ENCODE results near the gene KAT14.

The KAT14 gene

GRCh38 chr20:18156045-18156444 lies 18.4 kb downstream of the KAT14 start:
- no peak for TF ChIP-seq SIN3A (IDR thresholded peaks at IDR 0.05; ENCODE audit: borderline replicate concordance, insufficient read depth, low read length)
- no peak for TF ChIP-seq TAF1 (IDR thresholded peaks at IDR 0.05; ENCODE audit: borderline replicate concordance, insufficient read depth, low read length)
- TF ChIP-seq POLR2AphosphoS5 (IDR thresholded peaks at IDR 0.05; ENCODE audit: low read depth, low read length): no peak
- TF ChIP-seq, protein P1, sequence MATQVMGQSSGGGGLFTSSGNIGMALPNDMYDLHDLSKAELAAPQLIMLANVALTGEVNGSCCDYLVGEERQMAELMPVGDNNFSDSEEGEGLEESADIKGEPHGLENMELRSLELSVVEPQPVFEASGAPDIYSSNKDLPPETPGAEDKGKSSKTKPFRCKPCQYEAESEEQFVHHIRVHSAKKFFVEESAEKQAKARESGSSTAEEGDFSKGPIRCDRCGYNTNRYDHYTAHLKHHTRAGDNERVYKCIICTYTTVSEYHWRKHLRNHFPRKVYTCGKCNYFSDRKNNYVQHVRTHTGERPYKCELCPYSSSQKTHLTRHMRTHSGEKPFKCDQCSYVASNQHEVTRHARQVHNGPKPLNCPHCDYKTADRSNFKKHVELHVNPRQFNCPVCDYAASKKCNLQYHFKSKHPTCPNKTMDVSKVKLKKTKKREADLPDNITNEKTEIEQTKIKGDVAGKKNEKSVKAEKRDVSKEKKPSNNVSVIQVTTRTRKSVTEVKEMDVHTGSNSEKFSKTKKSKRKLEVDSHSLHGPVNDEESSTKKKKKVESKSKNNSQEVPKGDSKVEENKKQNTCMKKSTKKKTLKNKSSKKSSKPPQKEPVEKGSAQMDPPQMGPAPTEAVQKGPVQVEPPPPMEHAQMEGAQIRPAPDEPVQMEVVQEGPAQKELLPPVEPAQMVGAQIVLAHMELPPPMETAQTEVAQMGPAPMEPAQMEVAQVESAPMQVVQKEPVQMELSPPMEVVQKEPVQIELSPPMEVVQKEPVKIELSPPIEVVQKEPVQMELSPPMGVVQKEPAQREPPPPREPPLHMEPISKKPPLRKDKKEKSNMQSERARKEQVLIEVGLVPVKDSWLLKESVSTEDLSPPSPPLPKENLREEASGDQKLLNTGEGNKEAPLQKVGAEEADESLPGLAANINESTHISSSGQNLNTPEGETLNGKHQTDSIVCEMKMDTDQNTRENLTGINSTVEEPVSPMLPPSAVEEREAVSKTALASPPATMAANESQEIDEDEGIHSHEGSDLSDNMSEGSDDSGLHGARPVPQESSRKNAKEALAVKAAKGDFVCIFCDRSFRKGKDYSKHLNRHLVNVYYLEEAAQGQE (IDR thresholded peaks at IDR 0.05; ENCODE audit: insufficient read depth in 1 of 2, low read depth in 2 of 2, low read length in 2 of 2): no peak
- TF ChIP-seq FOXP2 (optimal IDR thresholded peaks at IDR 0.05; ENCODE audit: borderline replicate concordance, extremely low read depth, extremely low read length, insufficient read depth): no peak

- no peak for TF ChIP-seq SIN3A (IDR thresholded peaks at IDR 0.05; ENCODE audit: borderline replicate concordance, insufficient read depth, low read length)
- no peak for TF ChIP-seq FOXP2 (optimal IDR thresholded peaks at IDR 0.05; ENCODE audit: borderline replicate concordance, extremely low read depth, extremely low read length, insufficient read depth)
- TF ChIP-seq, protein P1 (IDR thresholded peaks at IDR 0.05; ENCODE audit: insufficient read depth in 1 of 2, low read depth in 2 of 2, low read length in 2 of 2): no peak
- no peak for TF ChIP-seq TAF1 (IDR thresholded peaks at IDR 0.05; ENCODE audit: borderline replicate concordance, insufficient read depth, low read length)
- TF ChIP-seq POLR2AphosphoS5 (IDR thresholded peaks at IDR 0.05; ENCODE audit: low read depth, low read length): no peak
These were observed 26.7 kb downstream of the KAT14 start for GRCh38 chr20:18164356-18164755.

GRCh38 chr20:18165553-18165952 lies 27.9 kb downstream of the KAT14 start:
- TF ChIP-seq POLR2AphosphoS5 (IDR thresholded peaks at IDR 0.05; ENCODE audit: low read depth, low read length) (no peak), TAF1 (IDR thresholded peaks at IDR 0.05; ENCODE audit: borderline replicate concordance, insufficient read depth, low read length) (no peak), SIN3A (IDR thresholded peaks at IDR 0.05; ENCODE audit: borderline replicate concordance, insufficient read depth, low read length) (no peak), FOXP2 (optimal IDR thresholded peaks at IDR 0.05; ENCODE audit: borderline replicate concordance, extremely low read depth, extremely low read length, insufficient read depth) (no peak)
- TF ChIP-seq, protein P1 (IDR thresholded peaks at IDR 0.05; ENCODE audit: insufficient read depth in 1 of 2, low read depth in 2 of 2, low read length in 2 of 2): no peak

GRCh38 chr20:18166241-18166881 lies 28.7 kb downstream of the KAT14 start:
- no peak for TF ChIP-seq TAF1 (IDR thresholded peaks at IDR 0.05; ENCODE audit: borderline replicate concordance, insufficient read depth, low read length)
- TF ChIP-seq FOXP2 (optimal IDR thresholded peaks at IDR 0.05; ENCODE audit: borderline replicate concordance, extremely low read depth, extremely low read length, insufficient read depth): no peak
- TF ChIP-seq POLR2AphosphoS5 (IDR thresholded peaks at IDR 0.05; ENCODE audit: low read depth, low read length): no peak
- TF ChIP-seq, protein P1 (IDR thresholded peaks at IDR 0.05; ENCODE audit: insufficient read depth in 1 of 2, low read depth in 2 of 2, low read length in 2 of 2): no peak
- no peak for TF ChIP-seq SIN3A (IDR thresholded peaks at IDR 0.05; ENCODE audit: borderline replicate concordance, insufficient read depth, low read length)
